Stimulated activated CD8-positive, alpha-beta memory T cell treated with anti-CD3 and anti-CD28 coated beads, Interleukin-4, amount 100 ng/mL, for 24 hours (primary cell): Measurements from ENCODE around the gene IQCN.

Experiments used
- DNase-seq: peaks from one replicate; pipeline ENCODE4 v3.0.0-alpha.2; 2020; ENCODE audit warnings: low read depth

IQCN gene

DNA sequence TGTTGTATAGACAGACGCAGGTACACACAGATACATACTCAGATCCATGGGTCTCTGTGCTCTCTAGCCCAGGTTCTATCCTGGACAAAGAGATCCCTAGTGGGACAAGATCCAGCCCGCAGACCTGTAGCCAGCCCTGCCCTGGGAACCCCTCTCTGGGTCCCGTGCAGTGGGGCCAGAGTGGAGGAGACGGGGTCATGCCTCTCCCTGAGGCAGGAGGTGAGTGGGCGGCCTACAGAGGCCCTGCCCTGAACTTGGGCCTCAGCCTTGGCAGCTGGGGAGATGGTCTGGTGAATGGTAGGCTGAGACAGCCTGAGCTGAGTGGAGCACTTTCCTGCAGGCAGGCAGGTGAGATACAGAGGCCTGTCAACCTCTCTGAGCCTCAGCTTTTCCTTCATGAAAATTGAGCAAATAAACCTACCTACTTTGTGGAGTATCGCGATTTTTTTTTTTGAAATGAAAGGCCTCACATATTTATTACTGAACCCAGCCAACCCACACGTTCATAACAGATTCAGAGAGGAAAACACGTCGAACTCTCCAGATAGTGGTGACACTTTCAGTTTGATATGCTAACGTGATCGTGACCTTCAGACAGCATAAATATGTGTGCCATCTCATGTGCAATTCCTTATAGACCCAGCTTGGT, 10.6 kb upstream of the IQCN start:
- DNase-seq = no peak

DNA sequence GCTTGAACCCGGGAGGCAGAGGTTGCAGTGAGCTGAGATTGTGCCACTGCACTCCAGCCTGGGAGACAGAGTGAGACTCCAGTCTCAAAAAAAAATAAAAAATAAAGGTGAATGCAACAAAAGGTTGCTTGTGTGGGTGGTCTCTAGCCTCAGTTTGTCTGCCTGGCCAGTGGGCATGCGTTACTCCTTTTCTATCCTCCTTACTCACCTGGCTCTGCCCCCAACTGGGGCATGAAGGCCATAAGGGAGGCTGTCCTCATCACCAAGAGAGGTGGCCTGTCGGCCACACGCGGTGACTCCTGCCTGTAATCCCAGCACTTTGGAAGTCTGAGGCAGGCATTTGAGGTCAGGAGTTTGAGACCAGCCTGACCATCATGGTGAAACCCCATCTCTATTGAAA, 9.1 kb upstream of the IQCN start:
- no peak for DNase-seq

DNA sequence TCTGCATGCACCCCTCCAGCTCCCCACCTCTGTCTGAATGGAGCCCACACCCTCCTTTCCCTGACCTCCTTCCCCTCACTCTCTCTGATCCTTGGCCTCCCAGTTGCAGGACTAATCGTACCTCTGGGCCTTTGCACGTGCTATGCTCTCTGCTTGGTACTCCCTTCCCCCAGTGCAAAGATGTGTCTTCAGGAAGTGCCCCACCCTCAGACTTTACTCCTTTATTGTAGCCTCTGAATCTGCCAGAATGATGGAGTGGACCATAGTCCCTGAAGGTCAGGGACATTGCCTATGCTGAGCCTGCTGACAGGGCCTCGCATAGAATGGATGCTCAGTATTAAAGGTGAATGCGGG, 8.5 kb upstream of the IQCN start:
- DNase-seq = no peak

DNA sequence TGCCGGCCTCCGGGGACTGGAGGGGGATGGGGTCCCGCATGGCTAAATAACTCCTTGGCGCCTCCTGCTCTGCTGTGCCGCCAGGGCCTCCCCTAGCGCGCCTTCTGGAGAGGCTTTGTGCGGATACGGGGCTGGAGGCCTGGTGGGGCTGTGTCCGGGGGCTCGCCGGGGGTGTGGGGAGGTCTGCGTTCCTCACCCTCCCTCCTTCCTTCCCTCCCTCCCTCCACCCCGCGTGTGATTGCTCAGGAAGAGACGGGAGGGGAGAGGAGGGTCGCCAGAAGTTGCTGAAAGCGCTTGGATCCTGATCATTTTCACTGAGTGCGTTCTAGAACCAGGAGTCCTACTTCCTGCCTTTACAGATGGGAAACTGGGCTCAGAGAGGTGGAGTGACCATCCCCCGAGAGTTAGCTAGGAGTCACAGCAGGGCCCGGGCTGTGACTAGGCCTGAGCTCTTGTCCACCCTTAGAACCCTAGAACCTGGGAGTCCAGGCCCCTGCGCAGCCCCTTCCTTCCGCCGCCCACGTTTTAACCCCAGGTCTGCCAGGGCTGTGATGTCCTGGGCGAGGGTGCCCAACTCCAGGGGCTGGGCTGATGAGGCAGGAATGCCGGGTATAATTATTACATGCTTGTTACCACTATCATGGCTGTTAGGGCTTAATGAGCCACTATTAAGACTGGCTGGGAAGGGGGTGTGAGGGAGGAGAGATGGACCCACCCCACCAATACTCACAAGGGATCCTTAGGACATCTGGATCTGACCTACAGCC, 8.0 kb upstream of the IQCN start:
- no peak for DNase-seq

DNA sequence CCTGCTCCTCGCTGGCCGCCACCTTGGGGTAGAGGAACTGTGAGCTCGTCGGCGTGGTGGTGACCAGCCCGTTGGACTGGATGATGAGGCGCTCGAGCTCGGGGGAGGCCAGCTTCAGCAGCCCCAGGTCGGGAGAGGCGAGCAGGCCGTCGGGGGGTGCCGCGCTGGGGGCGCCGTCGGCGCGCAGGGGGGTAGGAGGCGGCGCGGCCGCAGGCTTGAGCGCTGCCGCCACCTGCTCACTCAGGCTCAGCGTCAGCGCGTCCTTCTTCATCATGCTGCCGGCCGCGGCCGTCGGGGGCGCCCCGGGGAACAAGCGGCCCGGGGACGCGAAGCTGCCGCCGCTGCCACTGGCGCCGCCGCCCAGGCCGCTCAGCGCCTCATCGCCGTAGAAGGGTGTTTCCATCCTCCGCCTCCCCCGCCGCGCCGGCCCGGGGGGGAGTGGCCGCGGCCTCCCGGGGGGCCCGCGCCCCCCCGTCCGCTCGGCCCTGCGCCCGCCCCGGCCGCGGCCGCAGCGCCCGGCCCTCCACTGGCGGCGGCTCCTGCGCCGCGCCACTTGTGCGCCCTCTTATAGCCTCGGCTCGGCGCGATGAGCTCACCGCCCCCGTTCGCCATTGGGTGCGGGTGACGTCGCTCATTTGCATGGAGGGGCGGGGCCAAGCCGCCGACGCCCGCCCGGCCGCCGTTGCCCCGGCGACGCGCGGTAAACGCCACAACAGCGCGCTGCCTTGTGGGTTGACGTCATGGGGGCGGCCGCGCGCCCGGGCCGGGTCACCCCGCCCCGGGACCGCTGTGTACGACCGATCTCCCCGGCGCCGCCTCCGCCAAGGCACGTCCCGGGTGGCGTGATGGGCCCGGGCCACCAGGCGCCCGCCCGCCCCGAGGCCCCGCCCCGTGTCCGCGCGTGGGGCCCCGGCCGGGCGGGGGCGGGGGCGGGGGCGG, 7.1 kb upstream of the IQCN start, which contains the start of gene JUND:
Gene JUND (minus strand): TSS at position 541 of the 939 bp plus-strand sequence. CDS start 138 bp downstream, at position 403.
- peak; percentile 96 for DNase-seq

DNA sequence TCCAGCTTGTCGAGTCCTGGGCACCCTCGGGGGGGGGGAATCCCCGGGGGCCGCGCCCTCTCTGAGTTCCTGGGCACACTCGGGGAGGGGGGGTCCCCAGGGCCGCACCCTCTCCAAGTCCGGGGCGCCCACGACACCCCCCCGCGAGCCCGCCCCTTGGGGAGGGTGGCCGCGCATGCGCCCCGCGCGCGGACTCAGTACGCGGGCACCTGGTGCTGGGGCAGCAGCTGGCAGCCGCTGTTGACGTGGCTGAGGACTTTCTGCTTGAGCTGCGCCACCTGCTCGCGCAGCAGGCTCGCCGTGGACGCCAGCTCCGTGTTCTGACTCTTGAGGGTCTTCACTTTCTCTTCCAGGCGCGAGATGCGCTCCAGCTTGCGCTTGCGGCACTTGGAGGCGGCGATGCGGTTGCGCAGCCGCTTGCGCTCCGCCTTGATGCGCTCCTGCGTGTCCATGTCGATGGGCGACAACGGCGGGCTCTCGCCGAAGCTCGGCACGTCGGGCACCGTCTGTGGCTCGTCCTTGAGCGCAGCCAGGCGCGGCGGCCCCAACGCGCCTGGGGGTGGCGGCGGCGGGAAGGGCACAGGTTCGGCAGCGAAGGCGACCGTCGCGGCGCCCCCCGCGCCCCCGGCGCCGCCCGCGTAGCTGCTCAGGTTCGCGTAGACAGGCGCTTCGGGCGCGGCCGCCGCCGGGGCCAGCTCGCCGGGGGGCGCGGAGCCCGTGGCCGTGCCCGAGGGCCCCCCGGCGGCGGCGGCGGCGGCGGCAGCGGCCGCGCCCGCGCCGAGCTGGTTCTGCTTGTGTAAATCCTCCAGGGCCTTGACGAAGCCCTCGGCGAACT, 6.2 kb upstream of the IQCN start:
- no peak for DNase-seq

DNA sequence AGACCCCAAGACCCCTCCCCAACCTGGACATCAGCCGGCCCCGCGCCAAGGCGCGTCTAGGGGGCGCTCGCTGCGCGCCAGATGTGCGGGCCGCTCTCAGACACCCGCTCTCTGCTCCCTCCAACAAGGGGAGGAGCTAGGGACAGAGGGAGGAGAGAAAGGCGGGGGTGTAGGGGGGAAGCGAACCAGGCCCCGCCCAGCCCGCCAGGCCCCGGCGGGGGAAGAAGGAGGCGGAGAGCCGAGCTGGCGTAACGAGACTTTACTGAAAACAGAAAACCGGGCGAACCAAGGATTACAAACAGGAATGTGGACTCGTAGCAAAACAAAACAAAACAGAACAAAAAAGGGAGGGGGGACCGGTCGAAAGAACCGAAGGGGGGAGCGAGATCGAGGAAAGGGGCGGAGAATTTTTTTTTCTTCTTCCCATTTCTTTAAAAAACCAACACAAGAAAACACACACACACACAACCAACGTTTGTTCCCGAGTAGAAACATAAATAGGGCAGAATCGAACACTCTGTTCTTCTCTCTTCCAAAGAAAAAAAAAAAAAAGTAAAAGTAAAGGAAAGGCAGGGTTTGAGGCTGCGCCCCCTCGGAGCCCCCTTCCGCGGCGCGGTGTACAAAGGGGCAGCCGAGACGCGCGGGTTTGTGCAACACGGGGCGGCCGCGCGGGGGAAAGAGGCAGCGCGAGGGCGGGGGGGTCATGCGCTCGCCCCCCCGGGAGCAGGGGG, 5.4 kb upstream of the IQCN start:
- peak; percentile 88 for DNase-seq

DNA sequence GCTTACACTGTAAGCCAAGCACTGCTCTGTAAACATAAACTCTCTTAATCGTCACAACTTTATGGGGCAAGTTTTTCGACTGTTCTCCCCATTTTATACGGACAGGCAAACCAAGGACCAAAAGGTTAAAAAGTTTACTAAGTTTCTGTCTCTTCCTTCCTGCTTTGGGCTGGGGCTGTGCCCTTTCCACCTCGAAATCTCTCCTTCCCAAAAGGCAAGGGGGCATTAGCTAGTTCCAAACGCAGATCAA, 4.9 kb upstream of the IQCN start:
- DNase-seq = no peak

DNA sequence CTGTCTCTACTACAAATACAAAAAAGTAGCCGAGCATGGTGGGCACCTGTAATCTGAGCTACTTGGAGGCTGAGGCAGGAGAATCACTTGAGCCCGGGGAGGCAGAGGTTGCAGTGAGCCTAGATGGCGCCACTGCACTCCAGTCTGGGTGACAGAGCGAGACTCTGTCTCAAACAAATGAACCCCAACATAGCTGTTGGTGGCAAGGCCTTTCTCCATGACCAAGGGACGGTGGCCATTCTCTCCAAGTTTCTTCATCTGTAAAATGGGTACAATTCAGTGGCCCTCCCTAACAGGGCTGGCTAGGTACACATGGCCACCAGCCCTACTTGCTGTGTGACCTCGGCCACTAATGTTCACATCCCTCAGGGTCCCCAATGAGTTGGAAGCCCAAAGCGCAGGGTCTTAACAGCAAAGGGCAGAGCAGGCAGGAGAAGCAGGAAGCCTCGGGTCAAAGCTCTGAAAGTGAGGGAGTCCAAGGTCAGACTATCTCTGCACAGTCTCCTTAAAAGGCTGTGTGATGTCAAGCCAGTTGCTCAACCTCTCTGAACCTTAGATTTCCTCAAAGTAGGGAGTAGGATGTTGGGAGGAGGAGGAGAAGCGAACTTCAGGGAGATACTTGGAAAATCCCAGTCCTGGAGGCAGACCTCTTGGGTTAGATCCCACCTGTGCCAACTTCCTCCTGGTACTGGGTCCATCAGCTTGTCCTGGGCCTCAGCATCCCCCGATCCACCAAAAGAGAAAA, 4.4 kb upstream of the IQCN start:
- DNase-seq = no peak

DNA sequence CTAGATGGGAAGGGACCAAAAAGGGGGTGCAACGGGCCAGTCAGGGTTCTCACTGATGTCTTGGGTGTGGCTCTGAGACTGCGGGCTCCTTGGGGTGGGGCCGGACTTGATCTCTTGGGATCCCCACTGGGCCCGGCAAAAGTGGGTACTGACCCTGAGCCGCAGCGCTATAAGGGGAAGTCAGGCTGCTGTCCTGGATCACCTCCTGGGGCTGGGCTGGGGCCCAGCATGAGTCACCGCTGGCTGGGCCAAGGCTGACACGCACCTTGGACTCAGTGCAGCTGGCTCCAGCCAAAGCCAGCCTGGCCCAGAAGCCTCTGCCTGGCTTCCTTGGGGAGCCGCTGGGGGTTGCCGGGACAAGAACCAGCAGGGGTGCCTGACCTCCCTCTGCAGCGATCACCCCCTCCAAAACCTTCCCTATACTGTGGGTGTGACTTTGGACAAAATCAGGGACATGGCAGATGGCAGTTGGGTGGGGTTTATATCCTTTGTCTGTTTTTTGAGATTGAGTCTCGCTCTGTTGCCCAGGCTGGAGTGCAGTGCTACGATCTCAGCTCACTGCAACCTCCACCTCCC, 617 bp upstream of the IQCN start:
- DNase-seq = no peak

DNA sequence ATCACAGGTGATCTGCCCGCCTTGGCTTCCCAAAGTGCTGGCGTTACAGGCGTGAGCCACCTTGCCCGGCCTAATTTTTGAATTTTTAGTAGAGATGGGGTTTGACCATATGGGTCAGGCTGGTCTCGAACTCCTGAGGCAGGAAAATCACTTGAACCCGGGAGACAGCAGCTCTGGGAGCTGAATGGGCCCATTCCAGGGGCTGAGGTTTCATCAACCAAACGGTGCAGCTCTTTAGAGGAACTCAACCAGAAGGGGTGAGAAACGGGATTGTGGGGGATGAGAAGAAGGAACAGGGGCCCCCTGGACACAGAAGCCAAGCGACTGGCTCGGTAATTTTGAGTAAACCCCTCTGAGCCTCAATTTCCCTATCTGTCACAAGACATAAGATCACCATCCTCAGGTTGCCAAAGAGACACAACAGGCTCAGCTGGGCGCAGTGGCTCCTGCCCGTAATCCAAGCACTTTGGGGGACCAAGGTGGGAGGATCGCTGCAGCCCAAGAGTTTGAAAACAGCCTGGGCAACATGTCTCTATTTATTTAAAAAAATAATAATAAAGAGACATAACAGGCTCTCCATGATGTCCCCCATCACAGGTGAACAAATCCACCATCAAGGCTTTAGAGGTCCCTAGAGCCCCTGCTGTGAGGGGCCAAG, 562 bp downstream of the IQCN start:
- DNase-seq = no peak

DNA sequence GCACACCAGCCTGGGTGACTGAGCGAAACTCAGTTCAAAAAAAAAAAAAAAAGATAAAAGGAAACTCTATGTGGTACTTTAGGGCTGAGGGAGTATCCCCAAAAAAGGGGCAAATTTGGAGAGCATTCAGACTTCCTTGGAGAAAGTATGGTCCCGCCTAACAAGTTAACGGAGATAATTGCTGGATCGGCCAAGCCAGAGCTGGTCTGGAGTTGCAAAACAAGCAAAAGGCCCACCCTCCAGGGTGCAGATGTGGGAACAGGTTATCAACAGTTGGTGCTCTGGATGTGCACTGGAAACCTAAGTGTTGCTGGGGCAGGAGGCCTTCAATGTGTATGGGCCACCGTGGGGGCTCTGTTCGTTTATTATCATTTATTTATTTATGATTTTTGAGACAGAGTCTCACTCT, 2.8 kb downstream of the IQCN start:
- no peak for DNase-seq

DNA sequence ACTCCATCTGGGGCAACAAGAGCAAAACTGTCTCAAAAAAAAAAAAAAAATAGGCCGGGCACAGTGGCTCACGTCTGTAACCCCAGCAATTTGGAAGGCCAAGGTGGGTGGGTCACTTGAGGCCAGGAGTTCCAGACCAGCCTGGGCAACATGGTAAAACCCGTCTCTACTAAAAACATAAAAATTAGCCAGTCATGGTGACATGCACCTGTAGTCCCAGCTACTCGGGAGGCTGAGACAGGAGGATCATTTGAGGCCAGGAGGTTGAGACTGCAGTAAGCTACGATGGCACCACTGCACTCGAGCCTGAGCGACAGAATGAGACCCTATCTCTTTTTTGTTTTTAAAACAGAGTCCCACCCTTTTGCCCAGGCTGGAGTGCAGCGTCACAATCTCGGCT, 3.9 kb downstream of the IQCN start:
- no peak for DNase-seq

DNA sequence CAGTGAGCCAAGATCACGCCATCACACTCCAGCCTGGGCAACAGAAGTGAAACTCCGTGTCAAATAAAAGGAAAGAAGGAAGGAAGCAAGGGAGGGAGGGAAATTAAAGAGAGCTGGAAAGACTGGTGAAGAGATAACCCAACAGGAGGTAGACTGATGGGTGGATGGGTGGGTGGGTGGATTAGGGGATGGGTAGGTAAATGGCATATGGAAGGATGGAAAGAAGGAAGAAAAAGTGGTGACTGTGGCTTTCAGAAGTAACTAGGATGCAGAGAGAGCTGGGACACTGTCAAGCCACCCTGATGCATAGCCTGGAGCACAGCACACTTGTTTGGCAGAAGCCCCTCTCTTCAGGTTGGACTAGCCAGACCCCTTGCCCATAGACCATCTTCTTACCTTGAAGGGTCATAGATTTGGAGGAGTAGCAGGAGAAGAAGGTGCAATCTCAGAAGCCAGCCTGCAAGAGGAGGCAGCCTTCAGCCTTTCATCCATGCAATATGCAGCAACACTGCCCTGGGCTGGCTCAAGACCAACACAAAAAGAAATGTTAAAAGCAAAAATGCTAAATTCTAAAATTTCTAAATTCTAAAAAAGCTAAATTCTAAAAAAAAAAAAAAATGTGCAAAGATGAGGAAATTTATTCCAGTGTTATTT, 5.1 kb downstream of the IQCN start:
- DNase-seq = no peak

DNA sequence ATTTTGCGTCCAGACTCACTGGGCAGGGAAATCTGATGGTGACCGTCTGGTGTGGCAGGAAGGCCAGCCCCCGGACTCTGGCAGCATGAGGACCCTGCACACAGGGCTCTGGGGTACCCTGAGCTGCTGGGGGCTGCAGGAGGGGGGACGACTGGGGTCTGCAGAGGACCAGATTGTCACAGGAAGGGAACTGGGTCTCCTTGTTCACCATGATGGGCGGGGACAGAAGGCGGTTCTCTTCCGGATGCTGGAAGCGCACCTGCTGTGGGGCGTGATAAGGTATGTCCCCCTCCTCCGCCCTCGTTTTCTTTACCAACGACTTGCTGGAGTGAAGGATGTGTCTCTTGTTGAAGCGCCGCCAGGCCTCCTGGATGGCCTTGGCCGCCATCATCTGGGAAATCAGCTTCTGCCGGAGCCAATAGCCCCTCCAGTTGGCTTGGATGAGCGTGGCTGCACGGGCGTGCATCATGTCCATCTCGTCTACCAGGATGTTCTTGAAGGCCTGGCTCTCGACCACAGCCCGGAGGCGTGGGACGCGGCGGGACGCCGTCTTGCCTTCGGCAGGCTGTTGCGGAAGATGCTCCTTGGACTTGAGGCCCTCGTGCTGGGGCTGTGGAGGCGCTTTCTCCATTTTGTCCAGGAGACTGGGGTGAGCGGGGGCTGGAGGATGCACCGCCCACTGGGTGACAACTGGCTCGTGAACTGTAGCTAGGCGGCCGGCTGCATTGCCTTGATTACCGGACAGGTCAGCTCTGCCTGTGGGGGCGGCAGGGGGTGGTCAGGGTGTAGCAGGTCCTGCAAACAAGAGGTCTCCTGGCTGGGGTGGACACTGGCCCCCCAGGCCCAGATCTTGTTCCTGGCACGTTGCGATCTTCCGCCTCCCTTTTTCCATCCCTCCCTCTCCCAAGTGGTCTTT, 7.2 kb downstream of the IQCN start:
- no peak for DNase-seq

DNA sequence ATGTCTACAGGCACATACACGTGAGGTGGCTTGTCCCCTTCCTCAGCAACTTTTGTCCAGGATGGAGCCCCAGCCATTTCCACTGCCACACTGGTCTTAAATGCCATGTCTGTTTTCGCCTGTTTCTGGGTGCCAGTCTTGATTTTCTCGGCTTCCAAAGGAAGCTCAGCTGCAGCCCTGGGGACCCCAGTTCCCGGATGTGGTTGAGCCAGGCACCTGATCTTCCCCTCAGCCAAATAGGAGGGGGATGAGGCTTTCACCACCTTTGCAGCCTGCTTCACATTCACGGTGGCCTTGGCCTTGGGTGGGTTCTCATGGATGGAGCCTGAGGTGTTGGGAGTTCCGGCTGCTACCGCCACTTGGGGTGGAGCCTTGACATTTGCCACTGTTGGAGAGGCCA, 8.7 kb downstream of the IQCN start:
- no peak for DNase-seq

DNA sequence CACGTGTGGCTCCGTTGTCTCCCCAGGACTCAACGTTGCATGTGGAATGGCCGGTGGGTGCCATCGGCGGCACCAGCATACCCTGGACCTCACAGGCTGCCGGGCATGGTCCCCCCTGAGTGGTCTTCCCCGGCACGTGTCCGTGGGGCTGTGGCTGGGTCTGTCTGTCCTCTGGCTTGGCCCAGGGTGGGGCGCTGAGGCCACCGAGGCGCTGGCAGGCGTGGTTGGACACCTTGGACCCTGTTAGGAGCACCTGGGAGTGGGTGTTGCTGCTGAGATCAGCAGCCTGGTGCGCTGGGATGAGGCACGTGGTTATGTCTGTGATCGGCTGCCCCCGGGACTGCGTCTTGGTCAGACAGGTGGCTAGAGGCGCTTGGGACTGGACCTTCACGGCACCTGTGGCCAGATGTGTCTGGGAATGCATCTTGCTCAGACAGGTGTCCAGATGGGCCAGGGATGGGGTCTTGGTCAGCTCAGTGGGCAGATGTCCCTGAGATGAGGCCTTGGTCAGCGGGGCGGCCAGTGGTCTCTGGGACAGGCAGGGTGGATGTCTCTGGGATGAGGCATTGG, 9.2 kb downstream of the IQCN start:
- no peak for DNase-seq
